Stimulated activated CD4-positive, alpha-beta T cell treated with anti-CD3 and anti-CD28 coated beads, TNF-alpha, amount 100 ng/mL, for 1 hour (primary cell): ENCODE results near the gene LBHD1.
"Not testable (repeated sequence)": the region's sequence is repeated elsewhere in the genome, so short reads cannot be mapped to it uniquely, and the experiment has no call there.

Experiments used
- DNase-seq, 3 donors: peaks; one replicate each; pipeline ENCODE4 v3.0.0-alpha.2; 2020; ENCODE audit warnings: low read depth in 3 of 3, low spot score in 1 of 3

Gene LBHD1

DNA sequence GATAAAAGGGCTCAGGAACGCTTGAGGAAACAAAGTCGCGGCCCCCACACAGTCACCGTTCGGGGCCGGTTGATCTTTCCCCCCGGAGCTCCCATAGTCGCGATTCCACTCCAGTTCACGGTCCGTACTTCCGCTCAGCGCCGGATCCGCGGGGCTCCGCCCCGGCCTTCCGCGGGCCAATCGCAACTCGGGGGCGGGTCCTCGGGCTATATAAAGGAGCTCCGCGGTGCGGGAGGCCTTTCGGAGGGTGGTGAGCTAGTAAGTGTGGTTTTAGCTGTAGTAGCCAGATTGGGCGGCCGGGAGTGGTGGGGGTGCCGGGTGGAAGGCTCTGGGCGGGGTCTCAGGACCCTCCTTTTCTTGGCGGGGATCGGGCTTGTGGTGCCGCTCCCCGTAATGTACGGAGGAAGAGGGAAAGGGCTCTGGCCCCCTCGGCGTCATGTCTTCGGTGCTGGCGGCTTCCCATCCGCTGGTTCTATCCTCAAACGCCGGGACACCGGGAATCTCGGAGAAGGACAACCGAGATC is 6.9 kb downstream of the LBHD1 start, which contains the start of the genes C11orf98 and CSKMT:
Gene C11orf98 (minus strand): TSS at position 136 of the 524 bp plus-strand sequence. CDS start 41 bp downstream, at position 95.
Gene CSKMT (plus strand): TSS at position 238 of the 524 bp plus-strand sequence. CDS start 568 bp downstream, outside the sequence.
- peak; percentile 90 to 95 (median 95) for DNase-seq

DNA sequence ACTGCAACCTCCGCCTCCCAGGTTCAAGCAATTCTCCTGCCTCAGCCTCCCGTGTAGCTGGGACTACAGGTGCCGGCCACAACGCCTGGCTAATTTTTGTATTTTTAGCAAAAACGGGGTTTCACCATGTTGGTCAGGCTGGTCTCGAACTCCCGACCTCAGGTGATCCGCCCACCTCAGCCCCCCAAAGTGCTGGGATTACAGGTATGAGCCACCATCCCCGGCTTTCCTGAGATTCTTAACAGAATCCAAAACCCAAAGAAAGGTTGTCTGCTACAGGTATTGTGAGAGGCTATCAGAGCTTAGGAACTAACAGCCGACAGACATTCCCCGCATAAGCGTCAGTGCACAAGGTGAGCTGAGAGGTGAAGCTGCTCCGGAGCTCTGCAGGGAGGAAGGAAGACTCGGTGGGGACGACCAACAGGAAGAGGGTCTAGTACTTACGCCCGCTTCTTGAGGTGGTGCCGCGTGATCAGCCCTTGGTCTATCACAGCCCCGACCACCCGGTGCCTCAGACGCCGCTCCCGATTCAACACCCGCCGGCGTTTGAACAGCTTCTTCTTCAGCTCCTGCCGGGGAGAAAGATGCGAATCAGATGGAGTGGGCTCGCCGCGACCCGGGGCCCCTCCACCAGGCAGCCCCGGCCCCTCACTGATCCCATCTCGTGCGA is 7.5 kb downstream of the LBHD1 start:
- peak in 1 of 3 donors; percentile 19 for DNase-seq

DNA sequence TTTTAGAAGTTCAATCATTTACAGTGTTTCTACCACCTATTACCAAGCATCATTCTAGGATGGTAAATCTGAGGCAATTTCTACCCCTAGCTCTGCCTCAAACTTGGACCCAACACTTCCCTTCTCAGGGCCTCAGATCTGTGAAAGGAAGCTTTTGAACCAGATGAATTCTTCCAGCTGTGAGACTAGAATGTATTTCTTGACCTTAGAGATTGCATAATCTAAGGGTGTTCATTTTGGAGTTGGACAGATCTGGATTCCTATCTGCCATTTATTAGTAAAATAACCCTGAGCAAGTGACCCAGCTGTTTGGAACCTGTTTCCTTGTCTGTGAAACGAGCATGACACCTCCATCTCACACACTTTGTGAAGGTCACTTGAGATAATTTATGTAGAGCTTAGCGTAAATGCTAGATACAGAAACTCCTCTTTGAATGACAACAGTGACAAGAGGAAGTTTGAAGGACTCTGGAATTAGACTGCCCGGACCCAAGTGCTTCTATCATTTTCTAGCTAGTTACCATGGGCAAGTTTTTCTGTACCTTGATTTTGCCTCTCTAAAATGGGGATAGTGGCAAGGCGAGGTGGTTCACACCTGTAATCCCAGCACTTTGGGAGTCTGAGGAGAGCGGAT is 15.2 kb downstream of the LBHD1 start:
- DNase-seq = no peak

DNA sequence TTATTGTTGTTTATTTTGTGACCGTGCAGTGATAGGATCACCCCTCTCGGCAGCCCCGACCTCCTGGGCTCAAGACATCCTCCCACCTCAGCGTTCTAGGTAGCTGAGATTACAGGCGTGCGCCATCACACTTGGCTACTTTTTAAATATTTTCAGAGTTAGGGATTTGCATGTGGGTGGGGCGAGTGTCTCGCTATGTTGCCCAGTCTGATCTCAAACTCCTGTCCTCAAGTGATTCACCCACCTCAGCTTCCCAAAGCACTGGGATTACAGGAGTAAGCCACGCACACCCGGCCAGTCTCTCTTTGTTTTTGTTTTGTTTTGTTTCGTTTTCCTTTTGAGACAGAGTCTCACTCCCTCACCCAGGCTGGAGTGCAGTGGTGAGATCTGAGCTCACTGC is 17.8 kb downstream of the LBHD1 start:
- DNase-seq = no peak

DNA sequence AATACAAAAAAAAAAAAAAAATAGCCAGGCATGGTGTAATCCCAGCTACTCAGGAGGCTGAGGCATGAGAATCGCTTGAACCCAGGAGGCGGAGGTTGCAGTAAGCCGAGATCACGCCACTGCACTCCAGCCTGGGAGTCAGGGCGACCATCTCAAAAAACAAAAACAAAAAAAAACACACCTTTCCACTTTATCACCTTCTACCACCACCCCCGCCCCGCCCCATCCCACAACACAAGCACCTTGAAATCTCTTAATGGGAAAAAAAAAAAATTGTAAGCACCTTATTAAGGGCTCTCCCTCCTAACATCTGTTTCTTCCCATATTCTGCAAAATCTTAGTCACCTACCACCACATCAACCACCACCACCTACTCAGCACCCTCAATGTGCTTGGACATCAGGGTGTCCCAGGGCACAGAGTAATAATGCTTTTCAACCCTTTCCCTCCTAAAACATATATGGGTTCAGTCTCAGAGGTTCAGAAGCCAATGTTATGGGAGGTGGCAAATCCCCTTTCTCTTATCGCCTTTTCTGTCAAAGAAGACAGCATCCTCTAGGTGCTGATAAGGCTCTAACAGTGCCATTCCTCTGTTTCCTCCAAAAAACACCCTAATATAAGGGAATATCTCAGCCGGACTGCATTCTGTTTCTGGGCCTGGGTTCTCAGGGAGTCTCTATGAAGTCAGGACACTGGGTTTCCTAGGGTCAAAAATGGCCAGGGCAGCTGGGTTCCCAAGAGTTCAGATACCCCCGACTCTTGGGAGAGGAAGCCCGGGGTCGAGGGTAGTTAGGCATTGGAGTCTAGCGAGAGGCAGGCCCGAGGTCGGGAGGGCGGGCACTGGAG is 19.7 kb downstream of the LBHD1 start:
- no peak for DNase-seq

DNA sequence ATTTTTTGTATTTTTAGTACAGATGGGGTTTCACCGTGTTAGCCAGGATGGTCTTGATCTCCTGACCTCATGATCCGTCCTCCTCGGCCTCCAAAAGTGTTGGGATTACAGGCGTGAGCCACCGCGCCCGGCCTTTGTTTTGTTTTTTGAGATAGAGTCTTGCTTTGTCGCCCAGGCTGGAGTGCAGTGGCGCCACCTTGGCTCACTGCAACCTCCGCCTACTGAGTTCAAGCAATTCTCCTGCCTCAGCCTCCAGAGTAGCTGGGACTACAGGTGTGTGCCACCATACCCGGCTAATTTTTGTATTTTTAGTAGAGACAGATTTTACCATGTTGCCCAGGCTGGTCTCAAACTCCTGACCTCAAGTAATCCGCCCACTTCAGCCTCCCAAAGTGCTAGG is 21.8 kb downstream of the LBHD1 start:
- DNase-seq = not testable (repeated sequence)

DNA sequence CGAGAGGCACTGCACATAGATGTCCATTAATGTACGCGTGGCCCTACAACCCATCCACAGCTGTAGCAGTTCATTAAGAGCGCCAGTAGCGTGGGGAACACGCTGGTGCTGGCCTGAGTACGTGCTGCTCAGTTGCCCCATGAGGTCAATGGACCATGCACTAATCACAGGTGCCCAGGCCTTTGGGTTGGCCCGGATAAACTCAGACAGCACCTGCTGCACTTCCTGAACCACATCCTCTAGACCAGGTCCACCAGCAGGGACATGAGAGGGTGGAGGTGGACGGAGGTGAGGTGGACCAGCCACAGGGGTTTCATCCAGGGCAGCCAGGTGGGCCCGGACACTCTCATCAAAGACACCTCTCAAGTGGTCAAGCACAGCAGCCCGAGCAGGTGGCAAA is 22.6 kb downstream of the LBHD1 start:
- no peak for DNase-seq

DNA sequence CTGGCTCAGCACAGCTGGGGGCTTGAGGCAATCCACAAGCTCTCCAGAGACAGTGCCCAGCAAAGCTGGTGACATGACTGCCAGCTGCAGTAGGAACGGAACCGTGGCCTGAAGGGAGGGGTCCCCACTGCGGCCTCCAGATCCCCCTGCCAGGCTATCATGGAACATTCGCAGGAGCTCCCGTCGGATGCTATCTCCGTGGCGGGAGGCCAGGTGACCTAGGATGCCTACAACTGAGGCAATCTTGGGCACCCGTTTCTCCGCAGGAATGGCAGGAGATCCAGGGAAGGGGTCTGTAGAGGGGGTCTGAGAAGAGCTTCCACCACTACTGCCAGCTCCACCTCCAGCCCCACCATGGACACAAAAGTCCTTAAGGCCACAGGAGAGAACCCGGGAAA is 23.1 kb downstream of the LBHD1 start:
- no peak for DNase-seq

DNA sequence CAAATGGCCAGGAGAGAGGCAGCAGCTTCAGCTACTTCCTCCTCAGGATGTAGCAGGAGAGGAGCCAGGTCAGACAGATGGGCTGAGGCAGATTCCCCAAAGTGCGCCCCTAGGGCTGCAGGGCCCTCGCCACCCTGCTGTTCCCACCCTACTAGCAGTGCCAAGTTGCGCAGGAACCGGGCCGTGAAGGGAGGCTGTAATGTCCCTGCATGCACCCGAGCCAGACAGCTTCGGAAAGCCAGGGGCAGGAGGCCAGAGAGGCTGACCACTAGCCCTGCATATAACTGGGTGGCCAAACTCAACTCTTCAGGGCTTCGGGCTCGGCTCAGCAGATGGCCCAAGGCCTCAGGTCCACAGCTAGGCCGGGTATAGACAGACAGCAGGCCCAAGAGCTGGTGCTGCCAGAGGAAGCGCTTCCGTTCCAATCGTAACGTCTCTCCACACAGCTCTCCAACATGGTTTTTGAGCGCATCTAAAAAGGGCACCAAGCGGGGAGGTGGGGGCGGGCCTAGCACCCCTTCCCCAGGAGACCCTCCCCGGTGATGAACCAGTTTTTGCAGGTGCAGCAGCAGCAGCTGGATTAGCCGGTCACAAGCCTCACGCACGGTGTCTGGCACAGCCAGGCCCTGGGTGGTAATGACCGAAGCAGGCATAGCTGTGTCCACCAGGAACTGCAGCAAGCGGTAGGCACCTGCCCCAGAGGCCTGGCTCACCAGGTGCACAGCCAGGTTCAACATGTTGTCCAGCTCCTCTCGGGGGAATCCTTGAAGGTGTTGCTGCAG is 23.7 kb downstream of the LBHD1 start:
- no peak for DNase-seq

DNA sequence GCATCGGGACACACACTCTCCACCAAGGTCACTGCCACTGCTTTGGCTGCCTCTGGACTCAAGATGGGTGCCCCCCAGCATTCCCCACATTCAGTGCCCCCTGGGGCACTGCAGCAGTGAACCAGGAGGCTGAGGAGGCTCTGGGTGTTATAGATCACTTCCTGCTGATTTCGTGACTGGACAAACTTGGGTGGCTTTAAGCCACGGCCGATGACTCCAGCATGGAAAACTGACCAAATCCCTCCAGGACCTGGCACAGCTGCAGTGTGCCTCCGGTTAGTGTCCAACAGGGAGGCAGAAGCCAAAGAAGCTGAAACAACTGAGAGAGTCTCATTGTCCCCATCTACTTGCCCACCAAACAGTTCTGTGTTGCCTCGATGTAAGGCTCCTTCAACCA is 24.5 kb downstream of the LBHD1 start:
- no peak for DNase-seq

DNA sequence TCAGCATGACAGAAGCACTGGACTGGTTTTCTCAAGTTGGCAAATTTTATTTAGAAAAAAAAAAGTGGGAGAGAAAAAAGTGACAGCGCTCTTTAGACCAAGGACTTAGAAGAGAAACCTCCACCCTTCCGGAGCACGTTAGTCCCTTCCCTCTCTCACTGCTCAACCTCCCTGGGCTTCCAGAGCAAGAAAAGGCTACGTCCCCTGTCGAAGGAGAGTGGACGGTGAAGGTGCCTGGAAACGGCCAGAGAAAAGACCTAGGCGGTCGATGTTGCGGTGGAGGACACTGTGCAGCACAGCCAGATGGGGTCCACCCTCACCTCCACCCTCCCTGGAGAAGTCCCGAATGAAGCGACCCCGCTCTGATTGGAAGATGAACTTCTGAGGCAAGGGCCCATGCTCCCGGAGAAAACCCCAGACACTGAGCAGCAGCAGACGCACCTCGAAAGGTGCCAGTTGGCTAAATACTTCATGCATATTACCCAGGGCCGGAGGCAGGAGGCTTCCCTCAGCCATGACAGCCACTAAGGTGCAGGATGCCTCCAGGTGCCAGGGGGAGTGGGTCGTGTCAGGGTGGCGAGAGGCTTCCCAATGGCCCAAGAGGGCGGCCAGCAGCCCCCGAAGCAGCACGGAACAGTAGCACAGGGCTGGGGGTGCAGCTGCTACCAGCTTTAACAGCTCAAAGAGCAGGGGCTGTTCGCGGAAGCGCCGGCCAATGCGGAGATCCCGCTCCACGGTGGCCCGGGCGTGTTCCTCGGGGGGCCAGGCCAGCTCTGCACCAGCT is 25.1 kb downstream of the LBHD1 start:
- no peak for DNase-seq

DNA sequence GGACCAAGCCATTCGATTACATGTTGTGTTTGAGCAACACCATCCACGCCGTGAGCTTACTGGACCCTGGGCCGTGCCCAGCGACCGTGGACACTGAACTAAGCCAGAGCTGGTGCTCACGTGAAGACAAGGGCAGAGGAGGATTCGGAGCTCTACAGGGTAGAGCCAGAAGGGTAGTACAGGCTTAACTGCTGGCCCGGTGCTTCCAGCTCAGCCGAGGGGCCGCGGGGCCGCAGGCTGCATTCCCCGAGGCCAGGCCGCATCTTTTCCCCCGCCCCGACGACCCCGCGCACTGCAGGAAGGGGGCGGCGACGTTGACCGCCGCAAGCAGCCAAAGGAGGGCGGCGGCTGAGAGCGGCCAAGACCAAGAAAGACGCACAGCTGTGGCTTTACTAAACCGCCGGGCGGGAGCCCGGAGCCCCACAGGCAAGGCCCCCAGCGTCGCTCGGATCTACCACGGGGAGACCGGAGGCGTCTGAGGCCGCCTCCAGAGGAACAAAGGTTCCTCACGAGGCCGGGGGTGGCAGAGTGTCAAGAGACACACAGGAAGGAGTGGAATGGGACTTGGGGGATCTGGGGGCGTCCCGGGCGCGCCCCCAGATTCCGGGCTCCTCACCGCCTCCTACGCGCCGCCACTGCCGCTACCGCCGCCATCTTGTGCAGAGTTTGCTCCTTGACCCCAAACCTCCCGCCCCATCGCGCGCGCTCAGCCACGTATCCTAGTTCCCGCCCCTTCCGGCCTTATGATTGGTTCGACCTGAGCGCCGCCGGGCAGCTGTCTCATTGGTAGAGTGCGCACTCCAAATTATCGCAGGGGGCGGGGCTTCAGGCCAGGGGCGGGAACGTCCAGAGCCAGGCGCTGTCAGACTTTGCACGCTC is 25.9 kb downstream of the LBHD1 start, which contains the start of gene GANAB:
Gene GANAB (minus strand): TSS at position 668 of the 879 bp plus-strand sequence. CDS start 14 bp downstream, at position 654.
- DNase-seq = peak; percentile 97 to 98 (median 97)

DNA sequence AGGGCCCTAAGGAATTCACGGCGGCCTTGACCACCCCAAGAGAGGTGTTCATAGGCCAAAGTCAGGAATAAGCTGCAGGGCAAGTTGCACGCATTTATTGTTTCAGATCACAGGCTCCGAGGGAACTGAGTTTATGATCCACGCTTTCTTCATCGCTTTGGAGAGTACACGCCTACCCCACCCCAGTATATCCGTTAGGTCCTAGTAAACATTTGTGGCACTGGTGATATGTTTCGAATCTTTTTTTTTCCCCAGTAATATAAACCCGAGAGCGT is 26.5 kb downstream of the LBHD1 start:
- no peak for DNase-seq

DNA sequence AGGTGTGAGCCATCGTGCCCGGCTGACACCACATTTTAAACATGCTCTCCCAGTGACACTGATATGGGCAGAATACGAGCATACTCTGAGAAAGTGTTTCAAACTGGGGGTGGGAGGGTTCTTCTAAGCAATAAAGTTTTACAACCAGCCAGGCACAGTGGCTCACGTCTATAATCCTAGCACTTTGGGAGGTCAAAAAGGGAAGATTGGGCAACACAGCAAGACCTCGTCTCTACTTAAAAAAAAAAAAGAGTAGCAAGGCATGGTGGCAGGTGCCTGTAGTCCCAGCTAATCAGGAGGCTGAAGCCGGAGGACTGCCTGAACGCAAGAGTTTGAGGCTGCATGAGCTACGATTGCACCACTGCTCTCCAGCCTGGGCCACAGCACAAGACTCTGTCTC is 27.8 kb downstream of the LBHD1 start:
- DNase-seq = no peak

DNA sequence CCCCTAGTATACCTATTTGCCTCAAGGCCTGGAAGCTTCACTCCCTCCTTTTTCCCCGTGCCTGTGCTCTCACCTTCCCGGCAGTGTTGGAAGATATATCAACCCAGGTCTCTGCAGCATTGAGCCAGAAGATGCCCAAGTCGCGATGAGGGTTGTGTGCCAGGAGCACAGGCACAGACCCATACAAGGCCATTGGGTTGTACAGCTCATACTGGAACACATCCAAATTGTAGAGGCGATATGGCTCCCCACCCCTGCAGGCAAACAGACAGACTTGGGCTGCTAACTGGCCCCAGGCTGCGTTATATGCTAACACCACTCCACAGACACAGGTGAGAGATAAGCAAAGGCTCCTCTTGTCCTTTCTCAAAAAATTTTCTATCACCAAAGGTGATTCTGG is 39.6 kb downstream of the LBHD1 start:
- no peak for DNase-seq

DNA sequence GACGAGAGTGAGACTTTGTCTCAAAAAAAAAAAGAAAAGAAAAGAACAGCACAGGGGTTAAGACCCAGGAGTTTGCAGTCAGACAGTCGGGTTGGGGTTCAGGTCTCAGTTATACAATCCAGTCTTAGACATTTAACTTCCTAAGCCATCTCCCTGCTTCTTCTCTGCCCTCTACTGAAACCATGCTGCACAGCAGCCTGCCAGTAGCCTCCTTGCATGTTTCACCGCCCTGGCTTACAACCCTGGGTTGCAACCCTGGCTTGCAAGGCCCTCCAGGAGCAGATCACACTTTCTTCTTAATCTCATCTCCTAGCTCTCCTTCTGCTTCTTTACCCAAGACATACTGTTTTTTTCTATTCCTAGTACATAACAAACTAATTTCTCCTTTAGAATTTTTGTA is 44.4 kb downstream of the LBHD1 start:
- no peak for DNase-seq

DNA sequence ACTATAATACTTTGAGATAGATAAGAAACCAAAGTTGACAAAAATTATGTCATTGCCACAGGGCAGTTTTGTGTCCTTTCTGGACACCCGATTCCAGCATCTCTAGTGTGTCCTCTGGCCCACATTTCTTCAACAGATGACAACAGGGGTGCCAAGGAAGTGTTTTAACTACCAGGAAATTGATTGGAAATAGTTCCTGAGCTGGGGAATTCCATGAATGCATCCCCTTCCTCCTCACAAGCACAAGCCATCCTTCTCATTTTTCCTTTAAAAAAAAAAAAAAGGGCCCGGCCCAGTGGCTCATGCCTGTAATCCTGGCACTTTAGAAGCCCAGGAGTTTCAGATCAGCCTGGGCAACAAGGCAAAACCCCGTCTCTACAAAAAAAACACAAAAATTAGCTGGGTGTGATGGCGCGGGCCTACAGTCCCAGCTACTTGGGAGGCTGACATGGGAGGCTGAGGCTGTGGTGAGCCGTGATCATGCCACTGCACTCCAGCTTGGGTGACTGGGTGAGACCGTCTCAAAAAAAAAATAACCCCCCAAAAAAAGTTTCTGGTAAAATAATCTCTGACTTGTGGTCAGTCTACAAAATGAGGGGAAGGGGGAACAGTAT is 49.5 kb downstream of the LBHD1 start:
- DNase-seq = no peak

DNA sequence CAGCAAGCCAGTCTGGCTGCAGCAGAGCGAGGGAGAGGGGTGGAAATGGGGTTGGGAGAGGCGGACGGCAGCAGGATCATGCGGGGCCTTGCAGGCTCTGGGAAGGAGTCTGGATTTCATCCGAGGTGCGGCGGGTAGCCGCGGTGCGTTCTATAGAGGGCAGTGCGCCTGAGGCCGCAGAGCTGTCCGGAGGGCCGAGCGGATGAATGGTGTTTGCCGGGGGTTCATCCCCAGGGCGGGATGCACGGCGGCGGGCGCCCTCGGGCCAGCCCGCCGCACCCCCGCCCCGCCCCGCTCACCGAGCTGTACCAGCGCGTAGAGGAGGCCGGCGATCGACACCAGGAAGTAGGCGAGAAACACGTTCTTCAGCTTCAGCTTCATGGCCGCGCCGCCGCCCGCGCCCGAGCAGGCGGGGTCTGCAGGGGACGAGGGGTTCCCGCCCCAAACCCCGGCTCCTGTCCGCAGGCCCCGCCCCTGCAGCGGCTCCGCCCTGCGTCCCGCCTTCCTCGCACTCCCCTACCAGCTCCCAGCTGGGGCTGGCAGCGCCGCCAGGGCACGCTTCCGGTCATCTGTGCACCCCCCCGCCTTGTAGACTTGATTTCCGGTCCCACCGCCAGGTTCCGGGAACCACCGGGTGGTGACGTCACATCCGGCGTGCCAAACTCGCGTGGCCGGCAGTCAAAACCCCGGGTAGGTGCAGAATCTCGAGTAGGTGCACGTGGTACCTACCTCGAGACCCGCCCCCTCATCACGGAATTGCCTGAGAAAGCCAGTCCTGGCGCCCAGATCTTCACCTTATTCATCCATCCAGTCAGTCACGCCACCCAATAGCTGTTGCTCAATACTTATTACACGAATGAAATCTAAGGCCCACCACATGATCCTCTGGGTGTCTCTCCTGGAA is 50.2 kb downstream of the LBHD1 start, which contains the start of gene B3GAT3:
Gene B3GAT3 (minus strand): TSS at position 420 of the 904 bp plus-strand sequence. CDS start 39 bp downstream, at position 381.
- peak; percentile 87 to 90 (median 89) for DNase-seq
